OCI-LY7 (cell line): ENCODE data around the gene SYNGR3. TPM values are rescaled to one million over a fixed set of nuclear protein-coding genes. Genes with fewer than 3 reads are reported as not detected.

Experiments used
- BruUV-seq: library from RNA; stranded (reverse); fragments of 400-500 nt; replicated peaks from 2 replicates; lab custom pipeline; 2021; lab: Mats Ljungman, UMichigan
- CTCF ChIA-PET: fragments of 300-600 bp; sonication (Branson Sonifier 250); formaldehyde crosslinking; loops from one replicate; lab custom pipeline; 2022; ENCODE audit warnings: antibody characterized with exemption; ENCODE audit not compliant: unreplicated experiment; lab: Charles Lee
- POLR2A ChIA-PET: fragments of 300-600 bp; sonication (Branson Sonifier 250); formaldehyde crosslinking; loops from one replicate; lab custom pipeline; 2022; ENCODE audit warnings: antibody characterized with exemption; lab: Charles Lee
- DNase-seq: peaks from one replicate; pipeline ENCODE4 v3.0.0-alpha.2; 2015; ENCODE audit warnings: low spot score
- H2AFZ ChIP-seq: fragments of 200-600 bp; sonication (generic), shearing (Covaris generic); 2 replicates; pipeline ENCODE4 v1.6.1; 2014; ENCODE audit warnings: mild to moderate bottlenecking, antibody characterized with exemption, low read length, moderate library complexity
- H3K27ac ChIP-seq: fragments of 200-600 bp; sonication (generic); 2 replicates; pipeline ENCODE4 v1.5.1; 2014; ENCODE audit warnings: mixed run types, low read depth, mild to moderate bottlenecking, moderate library complexity, low read length, inconsistent platforms; ENCODE audit not compliant: poor library complexity, severe bottlenecking
- H3K36me3 ChIP-seq: fragments of 200-600 bp; sonication (generic); 2 replicates; pipeline ENCODE4 v1.6.1; 2014; ENCODE audit warnings: mild to moderate bottlenecking, antibody characterized with exemption, low read length, moderate library complexity, mixed read lengths; ENCODE audit not compliant: insufficient read depth
- H3K4me1 ChIP-seq: fragments of 200-600 bp; sonication (generic); 2 replicates; pipeline ENCODE4 v1.5.1; 2014; ENCODE audit warnings: mild to moderate bottlenecking, low read length; ENCODE audit not compliant: insufficient read depth, poor library complexity, severe bottlenecking
- H3K4me2 ChIP-seq: fragments of 200-600 bp; sonication (generic); 2 replicates; pipeline ENCODE4 v1.6.1; 2014; ENCODE audit warnings: mild to moderate bottlenecking, low read length
- H3K4me3 ChIP-seq: fragments of 200-600 bp; sonication (generic); 2 replicates; pipeline ENCODE4 v1.5.1; 2014; ENCODE audit warnings: mild to moderate bottlenecking, low read depth, low read length; ENCODE audit not compliant: poor library complexity, severe bottlenecking
- H3K79me2 ChIP-seq: fragments of 200-600 bp; sonication (generic); 2 replicates; pipeline ENCODE4 v1.6.1; 2016; ENCODE audit warnings: low read depth, mild to moderate bottlenecking, low read length, moderate library complexity, mixed read lengths; ENCODE audit not compliant: insufficient read depth
- H3K9me2 ChIP-seq: fragments of 200-600 bp; sonication (generic); 2 replicates; pipeline ENCODE4 v1.6.1; 2016; ENCODE audit warnings: mild to moderate bottlenecking, low read length, mixed read lengths; ENCODE audit not compliant: insufficient read depth
- H3K9me3 ChIP-seq: fragments of 200-600 bp; sonication (generic); 2 replicates; pipeline ENCODE4 v1.6.1; 2014; ENCODE audit warnings: mild to moderate bottlenecking, mixed run types, low read length, mixed read lengths
- H4K20me1 ChIP-seq: fragments of 200-600 bp; sonication (generic); 2 replicates; pipeline ENCODE4 v1.6.1; 2014; ENCODE audit warnings: mild to moderate bottlenecking, antibody characterized with exemption, low read length, moderate library complexity, mixed read lengths; ENCODE audit not compliant: insufficient read depth
- EZH2phosphoT487 ChIP-seq: fragments of 200-600 bp; sonication (generic); IDR thresholded peaks from 2 replicates; pipeline ENCODE4 v1.6.1; 2018; ENCODE audit warnings: low read depth, borderline replicate concordance, mild to moderate bottlenecking, mixed run types, antibody characterized with exemption, low read length, moderate library complexity, mixed read lengths
- intact Hi-C: fragments of 100-400 bp; cut with micrococcal nuclease; formaldehyde crosslinking; loops from one replicate; pipeline ENCODE4 v1.10.0; 2022; ENCODE audit not compliant: unreplicated experiment
- total RNA-seq, 2 experiments: library from RNA; depleted of rRNA in 1 of 2; stranded (reverse); fragments of >200 nt in 1 of 2; shearing (Covaris generic) in 1 of 2; gene quantifications; 2 replicates each; pipeline ENCODE4 v1.2.3, GENCODE V29; 2014 to 2022
- TF ChIP-seq, protein P1 (sequence below): fragments of 200-600 bp; sonication (generic); conservative IDR thresholded peaks from 2 replicates; pipeline ENCODE4 v1.5.1; 2014; ENCODE audit warnings: mild to moderate bottlenecking, antibody characterized with exemption, low read length, moderate library complexity, mixed read lengths

Gene SYNGR3
- total RNA-seq, 2 experiments from 2014 or later = 10.3 to 11.1 TPM

DNA sequence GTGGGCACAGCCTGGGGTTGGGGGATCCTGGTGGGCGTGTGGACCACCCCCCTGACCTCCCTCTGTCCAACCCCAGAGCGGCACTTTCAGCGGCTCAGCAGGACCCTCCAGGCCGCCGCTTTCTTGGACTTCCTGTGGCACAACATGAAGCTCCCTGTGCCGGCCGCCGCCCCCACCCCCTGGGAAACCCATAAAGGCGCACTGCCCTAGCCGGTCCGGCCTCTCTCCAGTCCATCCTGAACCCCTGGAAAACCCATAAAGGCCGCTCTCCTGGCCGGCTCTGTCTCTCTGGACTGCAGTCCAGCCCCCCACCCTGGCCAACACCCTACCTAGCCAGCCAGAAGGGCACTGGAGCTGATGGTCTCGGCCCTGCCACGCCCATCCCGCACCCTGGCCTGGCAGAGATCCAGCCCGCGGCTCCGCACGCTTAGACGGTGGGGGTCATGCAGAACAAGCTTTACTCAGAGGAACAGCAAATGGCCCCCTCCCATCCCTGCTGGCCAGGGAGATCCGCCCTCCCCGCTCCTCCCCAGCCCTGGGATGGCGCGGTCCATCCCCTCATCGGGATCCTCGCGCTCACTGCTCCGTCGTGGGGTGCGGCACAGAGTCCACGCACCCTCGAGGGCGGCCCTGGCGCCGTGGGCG lies 11.2 kb upstream of the SYNGR3 start:
- BruUV-seq = no TSS peak
- CTCF ChIA-PET = no interaction called here

DNA sequence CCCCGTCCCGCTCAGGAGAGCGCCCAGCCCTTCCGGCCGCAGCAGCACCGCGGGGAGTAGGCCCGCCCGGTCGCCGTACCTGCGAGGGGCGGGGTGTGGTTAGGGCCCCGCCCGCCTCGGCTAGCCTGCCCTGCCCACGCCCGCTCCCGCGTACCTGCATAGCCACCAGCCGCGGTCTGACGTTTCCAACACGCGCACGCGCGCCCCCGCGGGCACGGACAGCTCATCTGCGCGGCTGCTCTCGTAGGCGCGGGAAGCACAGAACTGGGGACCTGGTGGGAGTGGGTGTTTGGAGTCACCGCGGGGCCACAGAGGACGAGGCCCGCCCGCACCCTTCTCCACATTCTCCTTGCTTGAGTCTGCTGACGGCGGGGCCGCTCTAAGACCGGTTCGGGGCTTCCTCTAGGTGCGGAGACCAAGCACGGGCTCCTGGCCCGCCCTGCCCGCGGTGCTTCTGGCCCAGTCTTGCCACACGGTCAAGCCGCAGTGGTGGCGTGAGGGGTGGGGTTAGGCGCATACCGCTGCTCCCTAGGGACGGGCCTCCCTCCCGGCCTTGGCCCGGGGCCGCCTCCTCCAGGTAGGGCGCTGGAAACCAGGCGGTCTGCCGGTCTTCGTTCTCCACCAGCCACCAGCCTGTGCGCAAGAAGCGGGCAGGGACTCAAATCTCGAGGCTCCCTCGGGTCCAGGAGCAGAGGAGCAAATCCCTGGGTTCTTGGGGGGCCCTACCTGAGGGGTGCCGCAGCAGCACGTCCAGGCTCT lies 10.3 kb upstream of the SYNGR3 start:
- ChIA-PET POLR2A (no interaction called here), CTCF (no interaction called here)
- no peaks in the 10 kb centered on the region for H3K9me2 ChIP-seq

More for the DNA sequence above, 11.2 kb upstream of the SYNGR3 start:
- Histone ChIP-seq H2AFZ (no peak overlapping the region), H3K4me2 (no peak overlapping the region), H3K36me3 (peaks cover 54% of the 10 kb centered on the region), H3K4me3 (no peak overlapping the region), H3K27ac (no peak overlapping the region), H3K79me2 (peaks cover 3% of the 10 kb centered on the region), H4K20me1 (no peaks in the 10 kb centered on the region), H3K9me3 (no peaks in the 10 kb centered on the region), H3K4me1 (peaks cover 4% of the 10 kb centered on the region), H3K9me2 (no peaks in the 10 kb centered on the region)
- intact Hi-C loops = no loop called here
- POLR2A ChIA-PET = no interaction called here
- no peak for DNase-seq
- TF ChIP-seq, protein P1, sequence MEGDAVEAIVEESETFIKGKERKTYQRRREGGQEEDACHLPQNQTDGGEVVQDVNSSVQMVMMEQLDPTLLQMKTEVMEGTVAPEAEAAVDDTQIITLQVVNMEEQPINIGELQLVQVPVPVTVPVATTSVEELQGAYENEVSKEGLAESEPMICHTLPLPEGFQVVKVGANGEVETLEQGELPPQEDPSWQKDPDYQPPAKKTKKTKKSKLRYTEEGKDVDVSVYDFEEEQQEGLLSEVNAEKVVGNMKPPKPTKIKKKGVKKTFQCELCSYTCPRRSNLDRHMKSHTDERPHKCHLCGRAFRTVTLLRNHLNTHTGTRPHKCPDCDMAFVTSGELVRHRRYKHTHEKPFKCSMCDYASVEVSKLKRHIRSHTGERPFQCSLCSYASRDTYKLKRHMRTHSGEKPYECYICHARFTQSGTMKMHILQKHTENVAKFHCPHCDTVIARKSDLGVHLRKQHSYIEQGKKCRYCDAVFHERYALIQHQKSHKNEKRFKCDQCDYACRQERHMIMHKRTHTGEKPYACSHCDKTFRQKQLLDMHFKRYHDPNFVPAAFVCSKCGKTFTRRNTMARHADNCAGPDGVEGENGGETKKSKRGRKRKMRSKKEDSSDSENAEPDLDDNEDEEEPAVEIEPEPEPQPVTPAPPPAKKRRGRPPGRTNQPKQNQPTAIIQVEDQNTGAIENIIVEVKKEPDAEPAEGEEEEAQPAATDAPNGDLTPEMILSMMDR = no peak
- TF ChIP-seq EZH2phosphoT487 = no peak

More for the DNA sequence above, 10.3 kb upstream of the SYNGR3 start:
- H3K4me1 ChIP-seq = peaks cover 4% of the 10 kb centered on the region
- no peak for DNase-seq
- H3K4me2 ChIP-seq = no peak overlapping the region
- TF ChIP-seq, protein P1 = no peak
- no peaks in the 10 kb centered on the region for H4K20me1 ChIP-seq
- no peaks in the 10 kb centered on the region for H3K9me3 ChIP-seq
- no peak overlapping the region for H3K4me3 ChIP-seq
- no peak overlapping the region for H3K27ac ChIP-seq
- no peaks in the 10 kb centered on the region for H3K79me2 ChIP-seq
- no peak overlapping the region for H2AFZ ChIP-seq
- H3K36me3 ChIP-seq = peaks cover 48% of the 10 kb centered on the region
- intact Hi-C loops = no loop called here
- no TSS peak for BruUV-seq
